GM08714 (cell line): ENCODE data around the gene ZNF350.
"Not testable (repeated sequence)": the region's sequence is repeated elsewhere in the genome, so short reads cannot be mapped to it uniquely, and the experiment has no call there.

Experiments
- H3K4me3 ChIP-seq: fragments of 200-500 bp; sonication (Bioruptor generic); 2 replicates; pipeline ENCODE4 v1.5.1; 2014; ENCODE audit warnings: mild to moderate bottlenecking, low read length, inconsistent platforms
- ZNF274 ChIP-seq: IDR thresholded peaks from 2 replicates; pipeline ENCODE4 v1.6.1; 2012; ENCODE audit warnings: mild to moderate bottlenecking, low read depth, low read length

ZNF350 gene

DNA sequence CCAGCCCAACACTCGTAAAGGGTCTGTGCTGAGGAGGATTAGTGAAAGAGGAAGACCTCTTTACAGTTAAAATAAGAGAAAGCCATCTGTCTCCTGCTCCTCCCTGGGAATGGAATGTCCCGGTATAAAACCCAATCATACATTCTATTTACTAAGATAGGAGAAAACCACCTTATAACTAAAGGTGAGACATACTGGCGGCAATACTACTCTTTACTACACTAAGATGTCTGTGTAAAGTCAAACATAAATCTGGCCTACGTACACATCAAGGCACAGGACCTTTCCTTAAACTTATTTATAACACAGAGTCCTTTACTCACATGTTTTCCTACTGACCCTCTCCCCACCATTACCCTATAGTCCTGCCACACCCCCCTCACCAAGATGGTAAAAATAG, 3.3 kb downstream of the ZNF350 start:
- no peak overlapping the region for H3K4me3 ChIP-seq
- no peak for TF ChIP-seq ZNF274

DNA sequence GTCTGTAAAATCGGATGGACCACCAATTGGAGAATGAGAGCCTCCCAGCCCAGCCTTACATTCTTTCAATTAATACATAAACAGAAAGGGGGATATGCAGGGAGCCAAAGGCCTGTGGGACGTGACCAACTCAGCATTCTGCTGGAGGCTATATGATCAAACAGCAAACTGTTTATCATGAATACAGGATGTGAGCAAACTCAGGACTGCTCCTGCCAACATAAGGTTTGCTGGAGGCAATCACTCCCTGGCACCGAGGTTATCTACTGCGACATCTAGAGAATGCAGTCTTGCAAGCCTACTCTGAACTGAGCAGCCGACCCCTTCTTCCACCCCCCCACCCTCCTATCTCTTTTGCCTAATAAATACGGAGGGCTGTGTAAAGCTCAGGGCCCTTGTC, 5.7 kb downstream of the ZNF350 start:
- not testable (repeated sequence) for H3K4me3 ChIP-seq

DNA sequence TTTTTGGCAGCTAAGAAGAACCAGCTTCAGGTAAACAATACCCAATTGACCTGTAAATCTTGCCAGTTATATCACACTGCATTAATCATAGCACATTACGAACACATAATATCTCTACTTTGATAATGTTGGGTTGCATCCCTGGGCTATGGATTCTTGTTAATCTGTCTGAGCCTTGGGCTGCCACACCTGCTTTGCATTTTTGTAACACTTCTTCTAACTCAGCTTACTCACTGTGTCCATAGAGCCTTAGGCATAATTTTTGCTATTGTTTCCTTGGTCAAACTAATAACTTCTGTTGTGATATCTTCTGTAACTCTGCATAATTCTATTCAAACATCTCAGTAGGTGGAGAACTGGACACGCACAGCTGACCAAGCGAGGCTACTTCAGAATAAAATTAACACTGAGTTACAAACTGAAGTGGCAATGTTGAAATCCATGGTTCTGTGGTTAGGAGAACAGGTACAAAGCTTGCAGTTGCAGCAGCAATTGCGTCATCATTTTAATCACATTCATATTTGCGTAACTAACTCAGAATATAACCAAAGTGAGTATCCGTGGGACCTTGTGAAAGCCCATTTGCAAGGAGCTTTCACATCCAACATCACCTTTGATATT, 6.4 kb downstream of the ZNF350 start:
- no peak for TF ChIP-seq ZNF274
- H3K4me3 ChIP-seq: no peak overlapping the region

DNA sequence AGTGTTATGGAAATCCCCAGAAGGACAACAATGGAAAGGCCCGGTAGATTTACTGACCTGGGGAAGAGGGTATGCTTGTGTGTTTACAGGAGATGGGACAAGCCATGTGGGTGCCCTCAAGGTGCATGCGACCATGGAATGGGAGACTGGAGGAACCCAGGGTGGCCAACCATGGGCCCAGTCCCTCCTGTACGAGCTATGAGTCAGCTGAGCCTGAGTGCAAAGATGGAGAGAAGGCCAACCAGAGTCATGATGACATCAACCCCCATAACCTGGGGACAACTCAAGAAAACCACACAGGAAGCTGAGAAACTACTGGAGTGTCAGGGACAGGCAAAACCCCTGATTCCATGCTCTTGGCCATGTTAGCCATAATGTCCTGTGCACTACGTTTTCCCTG, 7.8 kb downstream of the ZNF350 start:
- H3K4me3 ChIP-seq: no peak overlapping the region
- TF ChIP-seq ZNF274: no peak

DNA sequence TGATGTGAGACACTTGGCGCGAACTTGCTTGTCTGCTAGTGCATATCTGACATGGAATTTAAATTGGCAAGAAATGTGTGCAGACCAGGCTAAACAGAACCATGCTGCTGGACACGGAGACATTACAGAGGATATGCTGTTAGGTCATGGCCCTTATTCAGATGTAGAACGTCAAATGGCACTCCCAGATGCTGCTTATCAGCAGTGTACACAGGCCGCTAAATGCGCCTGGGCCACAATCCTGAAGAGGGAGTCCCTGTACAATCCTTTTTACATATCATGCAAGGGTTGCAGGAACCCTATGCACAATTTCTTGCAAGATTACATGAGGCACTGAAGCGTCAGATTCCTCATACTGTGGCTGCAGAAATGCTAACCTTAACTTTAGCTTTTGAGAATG, 9.3 kb downstream of the ZNF350 start:
- no peak for TF ChIP-seq ZNF274
- H3K4me3 ChIP-seq: no peak overlapping the region

DNA sequence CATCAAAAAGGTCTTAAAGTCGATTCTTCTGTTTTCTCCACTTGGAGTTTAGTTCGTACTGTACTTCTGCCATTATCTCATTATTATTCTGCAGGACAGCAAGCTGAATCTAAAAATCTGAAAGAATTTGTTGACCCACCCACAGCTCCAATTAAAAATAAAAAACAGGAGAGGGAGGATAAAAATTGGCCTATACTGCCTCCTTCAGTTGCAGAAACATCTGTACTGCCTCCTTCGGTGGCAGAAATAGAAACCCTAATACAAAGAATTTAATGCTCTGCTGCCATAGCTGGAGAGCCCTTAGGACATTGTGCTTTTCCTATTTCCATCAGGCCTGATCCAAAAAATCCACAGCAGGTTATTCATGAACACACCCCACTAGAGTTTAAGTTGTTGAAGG, 9.8 kb downstream of the ZNF350 start:
- H3K4me3 ChIP-seq: no peak overlapping the region
- no peak for TF ChIP-seq ZNF274

DNA sequence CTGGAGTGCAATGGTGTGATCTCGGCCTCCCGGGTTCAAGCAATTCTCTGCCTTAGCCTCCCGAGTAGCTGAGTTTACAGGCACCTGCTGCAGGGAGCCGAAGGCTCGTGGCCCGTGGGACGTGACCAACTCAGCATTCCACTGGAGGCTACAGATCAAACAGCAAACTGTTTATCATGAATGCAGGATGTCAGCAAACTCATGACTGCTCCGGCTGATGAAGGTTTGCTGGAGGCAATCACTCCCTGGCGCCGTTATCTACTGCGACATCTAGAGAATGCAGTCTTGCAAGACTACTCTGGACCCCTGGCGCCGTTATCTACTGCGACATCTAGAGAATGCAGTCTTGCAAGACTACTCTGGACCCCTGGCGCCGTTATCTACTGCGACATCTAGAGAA, 10.9 kb downstream of the ZNF350 start:
- not testable (repeated sequence) for H3K4me3 ChIP-seq

DNA sequence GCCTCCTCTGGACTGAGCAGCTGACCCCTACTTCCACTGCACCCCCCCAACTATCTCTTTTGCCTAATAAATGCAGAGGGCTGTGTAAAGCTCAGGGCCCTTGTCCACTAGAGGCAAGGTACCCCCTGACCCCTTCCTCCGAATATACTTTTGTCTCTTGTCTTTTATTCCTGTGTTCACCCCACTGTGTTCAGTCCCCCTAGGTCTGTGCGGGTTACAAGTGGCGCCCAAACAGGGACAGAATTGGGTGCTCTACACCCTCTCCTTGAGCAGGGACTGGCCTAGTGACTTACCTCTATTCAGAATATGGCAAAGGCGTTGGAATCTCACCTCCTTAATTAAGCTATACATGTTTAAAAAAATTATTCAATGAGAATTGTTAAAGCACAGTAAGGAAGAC, 15.0 kb downstream of the ZNF350 start:
- no peak overlapping the region for H3K4me3 ChIP-seq
- no peak for TF ChIP-seq ZNF274

DNA sequence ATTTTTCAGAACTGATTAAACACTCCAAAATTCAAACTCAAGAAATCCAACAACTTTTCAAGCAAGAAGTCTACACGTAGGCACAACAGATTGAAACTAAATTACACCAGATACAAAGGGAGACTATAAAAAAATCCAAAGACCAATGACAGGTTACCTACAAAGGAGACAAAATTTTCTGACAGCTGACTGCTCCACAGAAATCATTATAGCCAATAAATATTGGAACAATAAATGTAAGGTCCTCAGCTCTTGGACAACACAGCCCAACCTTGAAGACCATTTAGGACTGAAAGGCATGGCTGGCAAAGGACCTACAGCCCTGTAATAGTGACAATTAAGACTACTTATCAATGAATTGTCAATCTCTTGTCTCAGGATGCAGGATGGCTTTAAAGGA, 15.9 kb downstream of the ZNF350 start:
- no peak for TF ChIP-seq ZNF274
- H3K4me3 ChIP-seq: no peak overlapping the region

DNA sequence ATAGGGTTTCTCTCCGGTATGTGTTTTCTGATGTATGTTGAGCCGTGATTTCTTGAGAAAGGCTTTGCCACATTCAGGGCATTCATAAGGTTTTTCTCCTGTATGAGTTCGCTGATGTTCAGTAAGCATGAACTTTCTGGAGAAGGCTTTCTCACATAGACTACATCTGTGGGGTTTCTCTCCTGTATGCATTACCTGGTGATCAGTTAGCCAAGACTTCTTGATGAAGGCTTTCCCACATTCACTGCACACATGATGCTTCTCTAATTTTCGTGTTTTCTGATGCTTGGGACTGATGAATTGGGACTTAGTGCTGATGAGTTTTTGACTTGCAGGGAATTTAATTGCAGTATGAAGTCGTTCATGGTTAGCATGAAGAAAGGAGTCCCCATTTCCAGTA, 21.1 kb downstream of the ZNF350 start:
- no peak overlapping the region for H3K4me3 ChIP-seq
- no peak for TF ChIP-seq ZNF274

DNA sequence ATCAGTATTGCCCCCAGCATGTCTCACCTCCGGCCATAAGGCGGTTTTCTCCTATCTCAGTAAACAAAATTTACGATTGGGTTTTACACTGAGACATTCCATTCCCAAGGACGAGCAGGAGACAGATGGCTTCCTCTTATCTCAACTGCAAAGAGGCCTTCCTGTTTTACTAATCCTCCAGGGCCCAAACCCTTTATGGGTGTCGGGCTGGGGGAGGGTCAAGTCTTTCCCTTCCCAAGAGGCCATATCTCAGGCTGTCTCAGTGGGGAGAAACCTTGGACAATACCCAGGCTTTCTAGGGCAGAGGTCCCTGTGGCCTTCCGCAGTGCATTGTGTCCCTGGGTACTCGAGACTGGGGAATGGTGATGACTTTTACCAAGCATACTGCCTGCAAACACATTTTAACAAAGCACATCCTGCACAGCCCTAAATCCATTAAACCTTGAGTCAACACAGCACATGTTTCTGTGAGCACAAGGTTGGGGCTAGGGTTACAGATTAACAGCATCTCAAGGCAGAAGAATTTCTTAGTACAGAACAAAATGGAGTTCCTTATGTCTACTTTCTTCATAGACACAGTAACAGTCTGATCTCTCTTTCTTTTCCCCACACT, 25.9 kb downstream of the ZNF350 start:
- H3K4me3 ChIP-seq: not testable (repeated sequence)

DNA sequence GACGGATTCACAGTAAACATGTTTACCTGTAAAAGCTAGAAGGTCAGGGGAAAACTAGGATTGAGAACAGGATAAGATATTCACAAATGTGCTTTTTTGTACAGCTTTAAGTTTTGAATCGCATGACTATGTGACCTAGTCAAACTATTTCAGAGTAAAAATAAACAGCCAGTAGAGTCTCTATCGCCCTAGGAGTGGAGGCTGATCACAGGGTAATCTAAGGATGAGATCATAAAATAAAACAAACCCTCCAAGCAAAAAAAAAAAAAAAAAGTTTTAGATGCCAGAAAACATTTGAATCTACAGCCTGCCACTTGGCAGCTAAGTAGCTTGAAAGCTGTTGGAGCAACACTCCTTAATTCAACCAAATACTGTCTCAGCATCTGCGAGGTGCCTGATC, 26.8 kb downstream of the ZNF350 start:
- no peak for TF ChIP-seq ZNF274
- no peak overlapping the region for H3K4me3 ChIP-seq

DNA sequence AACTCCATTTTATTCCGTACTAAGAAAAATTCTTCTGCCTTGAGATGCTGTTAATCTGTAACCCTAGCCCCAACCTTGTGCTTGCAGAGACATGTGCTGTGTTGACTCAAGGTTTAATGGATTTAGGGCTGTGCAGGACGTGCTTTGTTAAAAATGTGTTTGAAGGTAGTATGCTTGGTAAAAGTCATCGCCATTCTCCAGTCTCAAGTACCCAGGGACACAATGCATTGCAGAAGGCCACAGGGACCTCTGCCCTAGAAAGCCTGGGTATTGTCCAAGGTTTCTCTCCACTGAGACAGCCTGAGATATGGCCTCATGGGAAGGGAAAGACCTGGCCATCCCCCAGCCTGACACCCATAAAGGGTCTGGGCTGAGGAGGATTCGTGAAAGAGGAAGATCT, 28.8 kb downstream of the ZNF350 start:
- not testable (repeated sequence) for H3K4me3 ChIP-seq

DNA sequence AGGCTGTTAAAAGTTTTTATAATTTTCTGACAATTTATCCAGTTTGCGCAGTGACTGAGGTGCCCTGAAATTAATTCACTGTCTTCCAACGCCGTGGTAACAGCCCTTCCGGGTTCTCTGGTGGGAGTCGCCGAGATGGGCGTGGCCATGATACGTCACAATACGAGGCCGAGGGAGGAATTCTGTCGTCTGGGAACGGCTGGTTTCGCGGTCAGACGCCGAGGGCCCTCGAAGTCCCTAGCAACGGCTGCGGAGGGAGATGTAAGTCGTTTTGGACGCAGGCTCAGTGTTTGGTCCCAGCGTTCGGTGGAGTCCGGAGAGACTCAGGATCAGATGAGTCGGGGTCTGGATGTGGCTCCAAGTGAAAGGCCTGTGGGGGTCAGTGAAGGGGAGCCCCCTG, 37.7 kb downstream of the ZNF350 start:
- no peak for TF ChIP-seq ZNF274
- no peak overlapping the region for H3K4me3 ChIP-seq

DNA sequence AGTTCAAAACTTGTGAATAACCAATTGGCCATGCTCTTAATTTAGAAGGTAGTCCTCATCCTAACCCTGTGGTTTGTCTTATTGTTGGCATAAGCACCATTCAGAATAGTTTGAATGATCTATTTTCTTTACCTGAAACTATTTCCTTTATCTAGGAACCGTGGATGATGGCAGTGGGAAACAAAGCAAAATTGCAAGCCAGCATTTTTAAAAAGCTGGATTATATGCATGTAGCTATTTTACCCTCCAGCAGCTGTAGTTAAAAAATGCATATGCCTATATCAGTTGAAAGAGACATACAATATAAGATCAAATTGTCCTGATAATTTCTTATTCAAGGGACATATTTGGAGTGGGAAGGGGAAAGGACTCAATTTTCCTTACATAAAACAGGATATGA, 40.0 kb downstream of the ZNF350 start:
- H3K4me3 ChIP-seq: no peak overlapping the region
- no peak for TF ChIP-seq ZNF274

DNA sequence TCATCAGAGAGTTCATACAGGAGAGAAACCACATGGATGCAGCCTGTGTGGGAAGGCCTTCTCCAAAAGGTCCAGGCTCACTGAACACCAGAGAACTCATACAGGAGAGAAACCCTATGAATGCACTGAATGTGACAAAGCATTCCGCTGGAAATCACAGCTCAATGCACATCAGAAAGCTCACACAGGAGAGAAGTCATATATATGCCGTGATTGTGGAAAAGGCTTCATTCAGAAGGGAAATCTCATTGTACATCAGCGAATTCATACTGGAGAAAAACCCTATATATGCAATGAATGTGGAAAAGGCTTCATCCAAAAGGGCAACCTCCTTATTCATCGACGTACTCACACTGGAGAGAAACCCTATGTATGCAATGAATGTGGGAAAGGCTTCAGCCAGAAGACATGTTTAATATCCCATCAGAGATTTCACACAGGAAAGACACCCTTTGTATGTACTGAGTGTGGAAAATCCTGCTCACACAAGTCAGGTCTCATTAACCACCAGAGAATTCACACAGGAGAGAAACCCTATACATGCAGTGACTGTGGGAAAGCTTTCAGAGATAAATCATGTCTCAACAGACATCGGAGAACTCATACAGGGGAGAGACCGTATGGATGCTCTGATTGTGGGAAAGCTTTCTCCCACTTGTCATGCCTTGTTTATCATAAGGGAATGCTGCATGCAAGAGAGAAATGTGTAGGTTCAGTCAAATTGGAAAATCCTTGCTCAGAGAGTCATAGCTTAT, 41.7 kb downstream of the ZNF350 start:
- peak; percentile 84 for TF ChIP-seq ZNF274
- H3K4me3 ChIP-seq: no peak overlapping the region

DNA sequence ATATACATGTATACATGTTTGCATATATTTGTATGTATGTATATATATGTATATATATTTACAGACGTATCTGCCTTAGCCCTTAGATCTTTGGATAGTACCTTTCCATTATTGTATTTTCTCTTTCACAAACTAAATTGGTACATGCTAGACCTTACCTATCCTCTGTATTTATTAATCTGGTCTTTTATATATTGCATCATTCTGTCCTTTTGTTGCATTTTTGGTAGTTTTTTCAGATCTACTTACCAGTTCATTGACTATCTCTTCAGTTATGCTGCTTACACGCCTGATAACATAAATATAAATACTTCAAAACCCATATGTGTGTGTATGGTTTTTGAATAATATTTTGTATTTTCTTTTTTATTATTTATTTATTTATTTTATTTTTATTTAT, 47.7 kb downstream of the ZNF350 start:
- TF ChIP-seq ZNF274: no peak
- H3K4me3 ChIP-seq: no peak overlapping the region
